Gastroesophageal sphincter (tissue), 3 donors: Measurements from ENCODE around the gene GPR137C.

Experiments
- POLR2AphosphoS5 ChIP-seq: sonication (generic); formaldehyde crosslinking; IDR thresholded peaks from one replicate; pipeline ENCODE4 v1.6.1; 2017; ENCODE audit warnings: antibody characterized with exemption
- TF ChIP-seq, protein P1 (sequence below), 4 experiments: fragments of 200-600 bp in 2 of 4; fragments of 450-650 bp in 2 of 4; sonication (generic) in 1 of 4; IDR thresholded peaks; one replicate each; pipeline ENCODE4 v1.5.1; 2017 to 2019; ENCODE audit warnings: antibody characterized with exemption in 4 of 4, mild to moderate bottlenecking in 2 of 4, moderate library complexity in 2 of 4

- TF ChIP-seq, protein P1, sequence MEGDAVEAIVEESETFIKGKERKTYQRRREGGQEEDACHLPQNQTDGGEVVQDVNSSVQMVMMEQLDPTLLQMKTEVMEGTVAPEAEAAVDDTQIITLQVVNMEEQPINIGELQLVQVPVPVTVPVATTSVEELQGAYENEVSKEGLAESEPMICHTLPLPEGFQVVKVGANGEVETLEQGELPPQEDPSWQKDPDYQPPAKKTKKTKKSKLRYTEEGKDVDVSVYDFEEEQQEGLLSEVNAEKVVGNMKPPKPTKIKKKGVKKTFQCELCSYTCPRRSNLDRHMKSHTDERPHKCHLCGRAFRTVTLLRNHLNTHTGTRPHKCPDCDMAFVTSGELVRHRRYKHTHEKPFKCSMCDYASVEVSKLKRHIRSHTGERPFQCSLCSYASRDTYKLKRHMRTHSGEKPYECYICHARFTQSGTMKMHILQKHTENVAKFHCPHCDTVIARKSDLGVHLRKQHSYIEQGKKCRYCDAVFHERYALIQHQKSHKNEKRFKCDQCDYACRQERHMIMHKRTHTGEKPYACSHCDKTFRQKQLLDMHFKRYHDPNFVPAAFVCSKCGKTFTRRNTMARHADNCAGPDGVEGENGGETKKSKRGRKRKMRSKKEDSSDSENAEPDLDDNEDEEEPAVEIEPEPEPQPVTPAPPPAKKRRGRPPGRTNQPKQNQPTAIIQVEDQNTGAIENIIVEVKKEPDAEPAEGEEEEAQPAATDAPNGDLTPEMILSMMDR (IDR thresholded peaks at IDR 0.05): no peak
- no peak for TF ChIP-seq POLR2AphosphoS5
These were observed 96.9 kb downstream of the GPR137C start for GRCh38 chr14:52649511-52649910.
